HFFc6 (cell line): ENCODE measurements around the gene TUBB4B. TPM values are rescaled to one million over a fixed set of nuclear protein-coding genes. Genes with fewer than 3 reads are reported as not detected.

Experiments
- DNase-seq: peaks from one replicate; pipeline ENCODE4 v3.0.0-alpha.2; 2018
- H3K27ac Mint-ChIP-seq: 2 replicates; pipeline ENCODE4 v1.8.0; 2020; ENCODE audit warnings: mild to moderate bottlenecking, mixed read lengths
- H3K27me3 Mint-ChIP-seq: 2 replicates; pipeline ENCODE4 v1.8.0; 2021; ENCODE audit warnings: mild to moderate bottlenecking, moderate library complexity, mixed read lengths; ENCODE audit not compliant: insufficient read depth
- H3K36me3 Mint-ChIP-seq: 2 replicates; pipeline ENCODE4 v1.8.0; 2021; ENCODE audit warnings: low read depth, mixed read lengths
- H3K4me1 Mint-ChIP-seq: 2 replicates; pipeline ENCODE4 v1.8.0; 2020; ENCODE audit warnings: low read depth, mixed read lengths
- H3K4me3 Mint-ChIP-seq: 2 replicates; pipeline ENCODE4 v1.8.0; 2020; ENCODE audit warnings: mild to moderate bottlenecking, moderate library complexity, mixed read lengths
- H3K9me3 Mint-ChIP-seq: 2 replicates; pipeline ENCODE4 v1.8.0; 2020; ENCODE audit warnings: mild to moderate bottlenecking, mixed read lengths
- CTCF ChIP-seq: fragments of 200-600 bp; sonication (generic); IDR thresholded peaks from 2 replicates; pipeline ENCODE4 v1.5.0; 2021; ENCODE audit warnings: antibody characterized with exemption, mild to moderate bottlenecking
- total RNA-seq, 6 experiments: library from RNA; stranded (reverse); fragmentation: NEBNext Ultra II Directional; extraction: Animal tissue kit (Norgen Biotek cat#: 25700); gene quantifications; 2 replicates in 1 of 6; 3 replicates in 5 of 6; pipeline ENCODE4 v1.2.3, GENCODE V29; 2021

Gene TUBB4B
- total RNA-seq, 6 experiments from 2014 or later: 415 to 760 (median 681) TPM

GRCh38 chr9:137244486-137245449 is 3.7 kb downstream of the TUBB4B start:
- TF ChIP-seq CTCF: no peak; the same call in 1 of the 2 replicates
- Mint-ChIP-seq H3K27me3 (peaks cover 24% of the 10 kb centered on the region), H3K36me3 (peaks cover 21% of the 10 kb centered on the region), H3K4me1 (peaks cover 24% of the 10 kb centered on the region), H3K4me3 (peak overlapping the region; percentile 94), H3K9me3 (peaks cover 11% of the 10 kb centered on the region), H3K27ac (0 out of 2 replicates have a peak overlapping the region, but pooled peaks have one; percentile 52)
- DNase-seq: no peak

GRCh38 chr9:137245450-137246421 is 4.6 kb downstream of the TUBB4B start:
- Mint-ChIP-seq H3K27me3 (peaks cover 24% of the 10 kb centered on the region), H3K36me3 (peaks cover 21% of the 10 kb centered on the region), H3K4me1 (peaks cover 24% of the 10 kb centered on the region), H3K9me3 (peaks cover 11% of the 10 kb centered on the region), H3K27ac (no peak overlapping the region; the same call in 1 of the 2 replicates), H3K4me3 (no peak overlapping the region)
- DNase-seq: no peak
- TF ChIP-seq CTCF: no peak

- Mint-ChIP-seq H3K27ac (no peak overlapping the region), H3K9me3 (peaks cover 1% of the 10 kb centered on the region; the same call in 1 of the 2 replicates), H3K27me3 (peaks cover 15% of the 10 kb centered on the region), H3K36me3 (peaks cover 16% of the 10 kb centered on the region), H3K4me3 (no peak overlapping the region), H3K4me1 (peaks cover 21% of the 10 kb centered on the region)
- DNase-seq: no peak
- TF ChIP-seq CTCF: no peak
Measured at GRCh38 chr9:137247135-137247915, 6.2 kb downstream of the TUBB4B start.

- Mint-ChIP-seq H3K4me1 (peaks cover 15% of the 10 kb centered on the region), H3K36me3 (peaks cover 11% of the 10 kb centered on the region), H3K27me3 (peaks cover 10% of the 10 kb centered on the region), H3K27ac (no peak overlapping the region), H3K9me3 (no peaks in the 10 kb centered on the region), H3K4me3 (no peak overlapping the region)
- TF ChIP-seq CTCF: no peak
- DNase-seq: no peak
Measured at GRCh38 chr9:137247916-137248175, 6.8 kb downstream of the TUBB4B start.
